ENCODE results near the gene DLL1.

DLL1 gene

DNA sequence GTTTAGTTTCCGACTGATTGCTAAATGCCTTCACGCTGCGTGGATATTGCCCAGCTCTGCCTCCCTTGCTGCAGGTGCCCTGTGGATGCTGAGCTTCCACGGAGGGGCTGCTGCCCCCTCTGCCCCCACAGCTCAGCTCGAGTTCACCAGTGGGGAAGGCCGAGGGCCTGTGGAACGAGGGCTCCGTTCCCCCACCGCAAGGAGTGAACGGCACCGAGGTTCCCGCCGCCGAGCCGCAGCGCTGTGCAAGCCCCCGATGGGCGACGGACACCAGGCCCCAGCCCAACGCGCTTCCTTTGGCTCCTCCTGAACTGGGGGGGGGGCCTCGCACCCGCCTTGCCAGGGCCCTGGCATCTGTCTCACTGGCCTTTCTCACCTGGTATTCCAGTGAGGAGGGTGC lies 17.7 kb downstream of the DLL1 start:
- peaks cover 6% of the 10 kb centered on the region; the same call in 1 of the 2 replicates for H3K4me1 ChIP-seq (ENCODE audit: control insufficient read depth, insufficient read depth, low read length)
- H3K9ac ChIP-seq (ENCODE audit: low read length) = no peak overlapping the region
- no peak overlapping the region for H3K27ac ChIP-seq (ENCODE audit: low read depth, low read length)
- no peak overlapping the region for H3K4me3 ChIP-seq (ENCODE audit: low read depth, low read length)
- H3K36me3 ChIP-seq (ENCODE audit: control insufficient read depth, insufficient read depth, low read length) = no peaks in the 10 kb centered on the region
- no peaks in the 10 kb centered on the region for H3K9me3 ChIP-seq (ENCODE audit: control insufficient read depth, insufficient read depth, low read depth, low read length)
- no peaks in the 10 kb centered on the region; the same call in 1 of the 2 replicates for H3K27me3 ChIP-seq (ENCODE audit: control insufficient read depth, insufficient read depth, low read length)

DNA sequence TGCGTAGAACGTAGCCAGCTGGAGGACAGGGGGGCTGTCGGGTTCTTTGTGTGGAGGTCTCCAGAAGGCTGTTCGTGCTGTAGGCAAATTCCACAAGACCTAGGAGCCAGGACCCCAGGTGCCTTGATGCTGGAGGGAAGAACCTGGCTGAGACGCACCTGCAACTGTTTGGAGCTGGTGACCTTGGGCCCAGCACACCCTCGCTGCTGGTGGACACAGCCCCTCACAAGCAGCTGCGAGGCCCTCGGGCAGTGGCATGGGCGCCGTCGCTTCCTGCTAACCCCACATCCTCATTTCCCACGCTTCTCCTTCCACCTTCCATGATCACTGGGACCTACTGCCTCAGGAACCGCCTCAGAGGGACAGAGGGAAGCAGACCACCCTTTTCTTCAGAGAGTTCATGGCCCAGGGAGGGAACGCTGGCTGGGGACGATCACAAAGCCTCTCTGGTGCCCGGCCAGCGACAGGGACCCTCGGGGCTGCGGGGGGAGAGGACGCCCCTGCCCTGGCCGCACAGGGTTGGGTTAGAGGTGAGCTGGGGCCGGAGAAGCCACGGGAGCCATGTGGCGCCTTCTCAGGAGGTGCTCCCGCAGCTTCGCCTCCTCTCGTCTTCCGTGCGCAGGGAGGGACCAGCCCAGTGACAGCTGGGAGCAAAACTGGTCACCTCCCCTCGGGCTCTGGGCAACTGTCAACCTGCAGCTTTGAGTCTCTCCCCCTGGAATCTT lies 18.4 kb downstream of the DLL1 start:
- Histone ChIP-seq H3K9me3 (ENCODE audit: control insufficient read depth, insufficient read depth, low read depth, low read length) (no peaks in the 10 kb centered on the region), H3K27me3 (ENCODE audit: control insufficient read depth, insufficient read depth, low read length) (no peaks in the 10 kb centered on the region; the same call in 1 of the 2 replicates), H3K27ac (ENCODE audit: low read depth, low read length) (no peak overlapping the region), H3K9ac (ENCODE audit: low read length) (no peak overlapping the region), H3K4me3 (ENCODE audit: low read depth, low read length) (no peak overlapping the region), H3K36me3 (ENCODE audit: control insufficient read depth, insufficient read depth, low read length) (no peaks in the 10 kb centered on the region), H3K4me1 (ENCODE audit: control insufficient read depth, insufficient read depth, low read length) (peaks cover 6% of the 10 kb centered on the region; the same call in 1 of the 2 replicates)

DNA sequence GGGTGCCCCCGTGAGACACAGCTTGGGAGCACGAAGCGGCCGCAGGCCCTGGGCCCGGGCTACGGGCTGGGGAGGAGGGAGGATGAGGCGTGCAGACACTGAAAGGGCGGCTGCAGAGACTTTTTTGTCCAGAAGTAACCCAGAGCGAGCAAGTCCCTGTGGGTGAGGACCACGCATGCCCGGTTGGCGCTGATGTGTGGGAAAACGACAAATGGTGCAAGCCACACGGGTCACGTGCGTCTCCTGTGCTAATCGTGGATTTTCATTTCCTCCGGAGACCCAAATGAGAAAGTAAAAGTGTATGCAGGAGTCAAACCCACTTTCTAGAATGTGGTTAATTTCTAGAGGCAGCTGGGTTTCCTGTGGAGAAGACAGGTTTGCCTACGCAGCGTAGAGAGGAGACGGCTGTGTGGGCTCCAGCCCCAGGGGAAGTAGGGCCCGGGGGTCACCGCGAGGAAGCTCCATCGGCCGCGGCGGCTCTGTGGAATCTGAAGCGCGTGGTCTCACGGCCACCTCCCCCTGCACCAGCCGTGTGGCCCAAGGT lies 19.0 kb downstream of the DLL1 start:
- H3K9ac ChIP-seq (ENCODE audit: low read length) = no peak overlapping the region
- H3K27me3 ChIP-seq (ENCODE audit: control insufficient read depth, insufficient read depth, low read length) = no peaks in the 10 kb centered on the region; the same call in 1 of the 2 replicates
- H3K4me3 ChIP-seq (ENCODE audit: low read depth, low read length) = no peak overlapping the region
- H3K27ac ChIP-seq (ENCODE audit: low read depth, low read length) = no peak overlapping the region
- H3K4me1 ChIP-seq (ENCODE audit: control insufficient read depth, insufficient read depth, low read length) = peaks cover 6% of the 10 kb centered on the region; the same call in 1 of the 2 replicates
- H3K9me3 ChIP-seq (ENCODE audit: control insufficient read depth, insufficient read depth, low read depth, low read length) = no peaks in the 10 kb centered on the region
- H3K36me3 ChIP-seq (ENCODE audit: control insufficient read depth, insufficient read depth, low read length) = no peaks in the 10 kb centered on the region

DNA sequence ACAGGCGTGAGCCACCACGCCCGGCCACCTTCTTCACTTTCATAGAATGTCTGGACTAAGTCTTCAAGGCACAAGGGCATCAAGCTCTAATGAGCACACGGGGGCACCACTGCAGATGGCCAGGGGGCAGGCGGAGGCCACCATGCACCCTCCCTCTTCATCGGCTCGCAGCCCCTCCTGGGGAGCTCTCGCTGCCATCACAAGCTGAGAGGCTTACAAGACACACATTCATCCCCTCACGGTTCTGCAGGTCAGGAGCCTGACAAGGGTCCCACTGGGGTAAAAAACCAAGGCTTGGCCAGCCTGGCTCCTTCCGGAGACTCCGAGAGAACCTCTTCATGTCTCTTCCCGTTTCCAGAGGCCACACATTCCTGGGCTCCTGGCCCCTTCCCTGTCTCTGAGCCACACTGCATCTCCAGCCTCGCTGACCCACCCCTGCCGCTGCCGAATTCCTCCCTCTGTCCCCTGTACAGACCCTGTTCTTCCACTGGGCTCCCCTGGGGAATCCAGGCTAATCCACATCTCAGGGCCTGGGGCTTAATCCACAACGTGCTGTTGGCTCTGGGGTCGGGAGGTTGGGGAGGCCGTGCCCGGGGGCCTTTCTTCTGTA lies 19.8 kb downstream of the DLL1 start:
- no peak overlapping the region for H3K27ac ChIP-seq (ENCODE audit: low read depth, low read length)
- H3K27me3 ChIP-seq (ENCODE audit: control insufficient read depth, insufficient read depth, low read length) = no peaks in the 10 kb centered on the region; the same call in 1 of the 2 replicates
- H3K9ac ChIP-seq (ENCODE audit: low read length) = no peak overlapping the region
- no peak overlapping the region for H3K4me3 ChIP-seq (ENCODE audit: low read depth, low read length)
- H3K4me1 ChIP-seq (ENCODE audit: control insufficient read depth, insufficient read depth, low read length) = peaks cover 10% of the 10 kb centered on the region; the same call in 1 of the 2 replicates
- no peaks in the 10 kb centered on the region for H3K9me3 ChIP-seq (ENCODE audit: control insufficient read depth, insufficient read depth, low read depth, low read length)
- no peaks in the 10 kb centered on the region for H3K36me3 ChIP-seq (ENCODE audit: control insufficient read depth, insufficient read depth, low read length)

DNA sequence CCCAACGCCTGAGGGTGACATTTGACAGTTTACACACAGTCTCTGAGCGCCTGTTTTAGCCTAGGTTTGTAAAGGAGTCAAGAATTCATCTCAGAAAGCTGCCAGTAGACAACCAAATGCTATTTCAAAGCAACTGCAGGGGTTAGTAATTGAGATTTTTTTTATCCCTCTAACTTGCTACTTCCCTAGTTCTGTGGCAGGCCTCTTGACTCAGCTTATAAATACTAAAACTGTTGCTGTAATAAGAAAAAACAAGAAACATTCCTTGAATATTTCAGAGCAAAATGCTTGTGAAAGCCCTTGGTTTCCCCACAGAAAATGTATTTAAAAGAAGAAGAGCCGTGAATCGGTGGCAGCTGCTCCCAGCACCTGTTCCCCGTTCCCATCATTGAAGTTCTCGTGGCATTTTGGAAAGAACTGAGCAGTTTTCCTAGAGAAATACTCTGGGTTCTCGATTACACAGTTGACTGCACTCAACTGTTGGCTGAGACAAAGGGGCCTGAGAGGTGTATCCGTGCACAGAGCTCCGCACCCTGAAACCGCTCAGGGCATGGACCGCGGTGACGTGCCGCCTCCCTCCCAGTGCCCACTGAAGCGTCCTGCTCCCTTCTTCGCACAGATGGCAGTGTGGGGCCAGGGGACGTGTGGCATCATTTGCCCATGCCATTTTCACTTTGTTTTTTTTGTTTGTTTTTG lies 20.9 kb downstream of the DLL1 start:
- Histone ChIP-seq H3K9ac (ENCODE audit: low read length) (no peak overlapping the region), H3K4me3 (ENCODE audit: low read depth, low read length) (no peak overlapping the region), H3K4me1 (ENCODE audit: control insufficient read depth, insufficient read depth, low read length) (peaks cover 13% of the 10 kb centered on the region; the same call in 1 of the 2 replicates), H3K27ac (ENCODE audit: low read depth, low read length) (no peak overlapping the region), H3K36me3 (ENCODE audit: control insufficient read depth, insufficient read depth, low read length) (no peaks in the 10 kb centered on the region), H3K27me3 (ENCODE audit: control insufficient read depth, insufficient read depth, low read length) (no peaks in the 10 kb centered on the region; the same call in 1 of the 2 replicates), H3K9me3 (ENCODE audit: control insufficient read depth, insufficient read depth, low read depth, low read length) (no peaks in the 10 kb centered on the region)

DNA sequence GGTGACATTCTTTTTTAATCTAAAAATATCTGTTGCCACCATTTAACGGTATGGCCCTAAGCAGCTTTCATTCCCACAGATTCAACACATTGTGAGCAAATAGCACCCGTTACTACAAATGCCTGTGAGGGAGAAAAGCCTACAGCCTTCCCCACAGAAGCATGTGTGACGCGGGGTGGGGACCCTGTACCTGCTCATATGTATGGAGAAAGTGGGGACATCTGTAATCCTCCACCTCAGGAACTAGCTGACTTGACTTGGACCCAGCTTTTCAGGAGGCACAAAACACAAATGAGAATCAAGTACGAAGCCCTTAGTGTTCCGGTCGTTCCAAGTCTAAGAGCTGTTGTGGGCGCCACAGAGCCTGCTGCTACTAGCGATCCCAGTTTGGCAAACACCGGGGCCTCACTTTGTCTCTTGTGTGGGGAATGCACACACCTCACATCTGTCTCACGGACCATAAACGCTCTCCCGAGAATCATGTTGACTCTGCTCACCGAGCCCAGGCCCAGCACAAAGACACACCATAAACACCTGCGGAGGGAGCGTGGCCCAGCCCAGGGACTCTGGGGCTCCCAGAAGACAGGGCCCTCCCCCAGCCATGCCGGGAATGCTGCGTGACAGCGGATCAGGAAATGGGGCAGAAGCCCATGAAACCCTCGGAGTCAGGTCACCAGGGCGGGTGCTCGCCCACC lies 21.6 kb downstream of the DLL1 start:
- Histone ChIP-seq H3K36me3 (ENCODE audit: control insufficient read depth, insufficient read depth, low read length) (no peaks in the 10 kb centered on the region), H3K4me1 (ENCODE audit: control insufficient read depth, insufficient read depth, low read length) (peaks cover 13% of the 10 kb centered on the region; the same call in 1 of the 2 replicates), H3K9ac (ENCODE audit: low read length) (no peak overlapping the region), H3K27me3 (ENCODE audit: control insufficient read depth, insufficient read depth, low read length) (no peaks in the 10 kb centered on the region), H3K4me3 (ENCODE audit: low read depth, low read length) (no peak overlapping the region), H3K27ac (ENCODE audit: low read depth, low read length) (no peak overlapping the region), H3K9me3 (ENCODE audit: control insufficient read depth, insufficient read depth, low read depth, low read length) (no peaks in the 10 kb centered on the region)

DNA sequence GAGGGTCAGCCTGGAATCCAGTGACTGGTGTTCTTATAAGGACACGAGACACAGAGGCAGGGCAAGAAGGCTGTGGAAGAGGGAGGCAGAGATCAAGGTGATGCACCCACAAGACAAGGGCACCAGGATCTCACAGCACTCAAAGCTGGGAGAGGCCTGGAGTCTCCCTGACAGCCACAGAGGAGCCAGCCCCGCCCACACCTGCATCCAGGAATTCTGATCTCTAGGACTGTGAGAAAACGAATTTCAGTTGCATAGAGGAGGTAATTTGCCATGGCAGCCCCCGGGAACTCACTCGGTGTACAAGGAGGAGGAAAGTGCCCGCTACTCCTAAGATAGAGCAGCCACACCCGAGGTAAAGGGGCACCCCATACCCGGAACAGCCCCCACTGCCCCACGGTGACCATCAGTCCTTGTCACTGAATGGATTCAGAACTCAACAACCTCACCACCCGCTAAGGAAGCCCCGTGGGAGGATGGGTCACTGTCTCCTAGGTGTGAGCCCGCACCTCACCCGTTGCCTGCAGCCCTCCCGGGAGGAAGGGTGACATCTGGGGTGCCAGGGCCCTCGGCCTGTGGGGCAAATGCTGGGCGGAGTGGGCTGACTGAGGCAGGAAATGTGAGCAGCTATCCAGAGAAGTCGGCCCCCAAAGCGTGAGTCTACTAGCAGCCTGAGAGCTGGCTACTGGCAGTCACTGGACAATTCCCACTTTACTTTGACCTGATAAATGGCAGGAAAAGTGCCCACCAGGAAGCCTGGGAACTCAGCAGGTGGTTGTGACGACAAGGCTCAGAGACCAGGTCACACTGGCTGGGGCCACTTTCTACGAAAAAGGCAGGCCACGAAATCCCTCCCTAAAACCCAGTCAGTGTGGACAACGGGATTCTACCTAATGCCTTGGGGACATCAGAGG lies 22.4 kb downstream of the DLL1 start:
- no peak overlapping the region for H3K4me3 ChIP-seq (ENCODE audit: low read depth, low read length)
- H3K27me3 ChIP-seq (ENCODE audit: control insufficient read depth, insufficient read depth, low read length) = no peaks in the 10 kb centered on the region
- no peak overlapping the region for H3K9ac ChIP-seq (ENCODE audit: low read length)
- no peaks in the 10 kb centered on the region for H3K36me3 ChIP-seq (ENCODE audit: control insufficient read depth, insufficient read depth, low read length)
- no peak overlapping the region for H3K27ac ChIP-seq (ENCODE audit: low read depth, low read length)
- peaks cover 13% of the 10 kb centered on the region; the same call in 1 of the 2 replicates for H3K4me1 ChIP-seq (ENCODE audit: control insufficient read depth, insufficient read depth, low read length)
- H3K9me3 ChIP-seq (ENCODE audit: control insufficient read depth, insufficient read depth, low read depth, low read length) = no peaks in the 10 kb centered on the region

DNA sequence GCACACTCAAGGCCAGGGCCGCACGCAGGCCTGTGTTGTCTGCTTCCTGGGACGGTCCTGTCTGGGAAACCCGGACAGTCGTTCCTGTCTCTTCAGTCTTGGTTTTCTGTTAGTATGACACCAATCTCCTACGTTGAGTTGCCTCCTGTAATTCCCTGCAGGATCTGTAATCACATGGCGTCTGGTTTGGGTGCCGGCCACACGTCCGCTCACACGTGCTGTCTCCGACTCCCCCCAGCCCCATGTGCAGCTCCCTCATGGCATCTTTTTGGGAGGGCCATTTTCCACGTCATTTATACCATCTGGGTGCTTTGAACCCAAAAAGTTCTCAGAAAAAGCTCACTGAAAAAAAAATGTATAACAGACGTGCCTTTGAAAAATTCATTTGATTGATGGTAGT lies 23.2 kb downstream of the DLL1 start:
- H3K9me3 ChIP-seq (ENCODE audit: control insufficient read depth, insufficient read depth, low read depth, low read length) = no peaks in the 10 kb centered on the region

DNA sequence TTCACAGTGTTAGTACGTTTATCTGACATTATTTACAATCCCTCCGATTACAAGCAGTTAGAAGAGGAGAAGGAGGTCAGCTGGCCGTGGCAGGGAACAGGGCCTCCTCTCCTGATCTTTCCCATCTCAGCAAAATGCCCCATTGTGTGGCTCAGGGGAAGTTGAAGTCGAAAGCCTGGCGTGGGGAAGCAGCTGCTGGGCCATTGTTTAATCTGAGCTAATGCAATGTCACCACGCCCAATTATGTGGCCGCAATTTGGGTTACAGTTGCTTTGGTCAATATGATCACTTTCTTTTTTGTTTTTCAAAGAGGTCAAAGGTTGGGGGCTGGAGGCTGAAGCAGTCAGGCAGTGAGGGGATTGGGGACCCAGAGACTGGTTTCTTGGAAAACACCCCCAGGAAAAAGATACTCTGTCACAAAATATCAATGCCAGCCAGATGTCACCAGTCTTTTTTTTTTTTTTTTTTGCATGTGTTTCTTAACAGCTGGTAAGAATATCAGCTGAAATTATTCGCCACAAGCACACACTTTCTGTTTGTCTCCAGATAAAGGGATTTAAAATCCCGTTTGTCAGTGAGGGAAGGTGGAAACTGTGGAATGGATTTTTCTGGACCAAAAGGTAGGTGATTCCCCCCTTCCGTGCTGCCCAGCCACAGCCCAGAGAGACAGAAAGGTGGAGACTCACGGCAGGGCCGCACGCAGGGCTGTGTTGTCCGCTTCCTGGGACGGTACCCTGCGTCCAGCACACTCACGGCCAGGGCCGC lies 24.6 kb downstream of the DLL1 start:
- Histone ChIP-seq H3K27me3 (ENCODE audit: control insufficient read depth, insufficient read depth, low read length) (no peaks in the 10 kb centered on the region), H3K27ac (ENCODE audit: low read depth, low read length) (no peak overlapping the region), H3K36me3 (ENCODE audit: control insufficient read depth, insufficient read depth, low read length) (no peaks in the 10 kb centered on the region), H3K9ac (ENCODE audit: low read length) (no peak overlapping the region), H3K4me3 (ENCODE audit: low read depth, low read length) (no peak overlapping the region), H3K9me3 (ENCODE audit: control insufficient read depth, insufficient read depth, low read depth, low read length) (no peaks in the 10 kb centered on the region), H3K4me1 (ENCODE audit: control insufficient read depth, insufficient read depth, low read length) (peaks cover 13% of the 10 kb centered on the region; the same call in 1 of the 2 replicates)

More for the DNA sequence above, 23.2 kb downstream of the DLL1 start:
- Histone ChIP-seq H3K27ac (ENCODE audit: low read depth, low read length) (no peak overlapping the region), H3K4me3 (ENCODE audit: low read depth, low read length) (no peak overlapping the region), H3K27me3 (ENCODE audit: control insufficient read depth, insufficient read depth, low read length) (no peaks in the 10 kb centered on the region), H3K9ac (ENCODE audit: low read length) (no peak overlapping the region), H3K36me3 (ENCODE audit: control insufficient read depth, insufficient read depth, low read length) (no peaks in the 10 kb centered on the region), H3K4me1 (ENCODE audit: control insufficient read depth, insufficient read depth, low read length) (peaks cover 13% of the 10 kb centered on the region; the same call in 1 of the 2 replicates)
